Measurements from ENCODE around the gene GATA1.

The GATA1 gene

DNA sequence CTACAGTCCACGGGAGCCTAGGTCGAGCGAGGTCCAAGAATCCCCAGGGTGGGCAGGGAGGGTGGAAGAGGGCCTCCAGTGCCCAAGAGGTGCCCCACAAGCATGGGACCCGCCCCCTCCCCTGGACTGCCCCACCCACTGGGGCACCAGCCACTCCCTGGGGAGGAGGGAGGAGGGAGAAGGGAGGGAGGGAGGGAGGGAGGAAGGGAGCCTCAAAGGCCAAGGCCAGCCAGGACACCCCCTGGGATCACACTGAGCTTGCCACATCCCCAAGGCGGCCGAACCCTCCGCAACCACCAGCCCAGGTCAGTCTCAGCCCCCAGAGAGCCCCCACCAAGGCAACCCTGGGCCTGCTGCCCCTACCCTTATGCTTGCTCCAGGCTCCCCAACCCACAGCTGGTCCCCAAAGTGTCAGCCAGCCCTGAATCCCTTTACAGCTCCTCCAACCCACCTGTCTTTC lies at the start of gene GATA1:
GATA1 (plus strand) TSS at position 250 of the 460 bp plus-strand sequence. CDS start 4,520 bp downstream, outside the sequence.
- no peak for DNase-seq

DNA sequence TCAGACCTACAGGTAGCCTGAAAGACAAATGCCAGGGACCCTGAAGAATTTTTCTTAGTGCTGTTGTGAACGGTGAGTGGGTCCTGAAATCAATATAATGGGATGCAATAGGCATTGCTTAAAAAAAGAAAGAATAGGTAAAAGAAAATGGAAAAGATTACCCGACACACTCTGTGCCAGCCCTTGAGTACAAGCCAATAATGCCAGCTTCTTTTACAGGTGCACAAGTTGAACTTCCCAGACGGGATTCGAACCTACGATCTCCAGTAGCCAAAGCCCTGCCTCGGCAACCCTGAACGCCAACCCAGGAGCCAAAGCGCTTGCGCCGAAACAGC lies 49.5 kb upstream of the GATA1 start:
- no peak for DNase-seq

GRCh38 chrX:48737213-48737938 lies 49.0 kb upstream of the GATA1 start:
- peak; percentile 82 for DNase-seq

DNA sequence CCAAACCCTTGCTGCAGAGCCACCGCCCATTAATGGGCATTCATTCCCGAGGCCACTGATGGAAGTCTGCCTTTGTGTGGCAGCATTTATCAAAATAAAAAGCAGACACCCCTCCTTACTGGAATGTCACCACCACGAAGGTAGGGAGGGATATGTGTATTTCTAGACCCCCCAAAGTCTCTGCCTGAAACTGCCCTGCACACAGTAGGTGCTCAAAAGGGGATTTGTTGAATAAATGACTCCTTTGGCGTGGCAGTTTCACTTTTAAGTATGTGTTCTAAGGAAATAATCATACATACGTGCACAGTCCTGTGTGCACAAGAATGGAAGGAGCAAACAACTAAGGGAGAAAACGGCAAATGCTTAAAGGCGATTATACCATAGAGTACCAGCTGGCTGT lies 48.5 kb upstream of the GATA1 start:
- no peak for DNase-seq

DNA sequence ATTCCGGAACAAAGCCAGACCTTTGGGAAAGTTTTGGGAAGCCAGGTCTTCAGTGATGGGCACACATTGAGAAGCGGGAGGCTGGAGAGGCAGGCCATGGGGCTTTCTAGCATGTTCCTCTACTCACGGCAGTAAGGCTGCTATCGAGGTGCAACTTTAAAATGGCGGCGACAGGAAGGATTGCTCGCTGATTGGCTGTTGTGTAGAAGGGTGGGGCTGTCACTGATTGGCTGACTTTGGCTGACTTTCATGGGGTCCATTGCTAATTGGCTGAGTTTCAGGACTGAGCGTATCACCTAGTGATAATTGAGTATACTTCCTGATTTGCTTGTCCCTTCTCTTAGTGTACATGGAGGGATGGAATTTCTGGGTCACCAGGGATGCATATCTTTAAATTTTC lies 44.6 kb upstream of the GATA1 start:
- DNase-seq: no peak

DNA sequence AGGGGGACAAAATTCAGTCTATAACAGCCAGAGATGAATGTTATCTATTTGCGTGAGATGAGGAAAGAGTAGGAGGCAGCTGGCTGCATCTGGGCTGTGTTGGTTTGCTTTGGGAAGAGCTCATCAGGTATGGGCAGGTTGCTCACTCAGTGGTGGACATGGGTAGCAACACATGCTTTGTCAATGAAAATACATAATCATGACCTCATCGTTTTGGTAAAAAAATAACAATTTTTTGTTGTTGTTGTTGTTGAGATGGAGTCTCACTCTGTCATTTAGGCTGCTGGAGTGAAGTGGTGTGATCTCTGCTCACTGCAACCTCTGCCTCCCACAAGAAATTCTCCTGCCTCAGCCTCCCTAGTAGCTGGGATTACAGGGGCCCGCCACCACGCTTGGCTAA lies 41.2 kb upstream of the GATA1 start:
- DNase-seq: no peak

- DNase-seq: no peak
Measured at GRCh38 chrX:48747415-48748016, 38.9 kb upstream of the GATA1 start.

- DNase-seq: no peak
Measured at GRCh38 chrX:48749182-48749581, 37.2 kb upstream of the GATA1 start.

DNA sequence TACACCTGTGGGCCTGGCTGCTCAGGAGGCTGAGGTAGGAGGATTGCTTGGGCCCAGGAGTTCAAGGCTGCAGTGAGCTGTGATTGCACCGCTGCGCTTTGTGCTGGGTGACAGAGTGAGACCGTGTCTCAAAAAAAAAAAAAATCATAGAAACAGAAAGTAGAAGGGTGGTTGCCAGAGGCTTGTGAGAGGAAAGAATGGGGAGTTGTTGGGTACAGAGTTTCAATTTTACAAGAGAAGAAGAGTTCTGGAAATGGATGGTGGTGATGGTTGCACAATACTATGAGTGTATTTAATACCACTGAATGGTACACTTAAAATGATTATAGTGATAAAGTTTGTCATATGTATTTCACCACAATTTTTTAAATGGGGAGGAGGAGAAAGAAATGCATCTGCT lies 35.0 kb upstream of the GATA1 start:
- peak; percentile 2 for DNase-seq

- no peak for DNase-seq
Measured at GRCh38 chrX:48752498-48752897, 33.9 kb upstream of the GATA1 start.

GRCh38 chrX:48753708-48754228 lies 32.6 kb upstream of the GATA1 start:
- DNase-seq: no peak

GRCh38 chrX:48754238-48754637 lies 32.2 kb upstream of the GATA1 start:
- DNase-seq: no peak

GRCh38 chrX:48761674-48762471 lies 24.5 kb upstream of the GATA1 start, which contains the start of gene GLOD5:
Gene GLOD5 (plus strand): TSS chrX:48761747. CDS start chrX:48761791, 44 bp downstream.
- DNase-seq: no peak

GRCh38 chrX:48769230-48769629 lies 17.2 kb upstream of the GATA1 start:
- DNase-seq: no peak

DNA sequence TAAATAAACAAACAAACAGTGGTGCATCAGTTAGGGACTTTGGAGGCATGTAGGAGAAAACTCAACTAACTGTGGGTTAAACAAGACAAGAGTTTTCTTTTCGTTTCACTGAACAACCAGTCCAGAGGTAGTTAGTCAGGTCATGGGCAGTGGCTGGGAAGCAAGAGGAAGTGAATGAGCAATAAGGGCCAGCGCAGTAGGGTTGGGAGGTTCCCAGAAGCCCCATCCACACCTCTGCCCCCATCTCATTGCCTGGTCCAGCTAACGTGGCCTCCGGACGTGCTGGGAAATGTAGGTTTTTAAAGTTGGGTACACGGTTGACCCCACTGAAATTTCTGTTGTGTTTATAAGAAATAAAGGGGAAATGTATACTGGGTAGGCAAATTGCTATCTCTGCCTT lies 16.1 kb upstream of the GATA1 start:
- no peak for DNase-seq

- DNase-seq: no peak
Measured at GRCh38 chrX:48772602-48773001, 13.8 kb upstream of the GATA1 start.

GRCh38 chrX:48776818-48777439 lies 9.5 kb upstream of the GATA1 start:
- DNase-seq: no peak

- DNase-seq: no peak
Measured at GRCh38 chrX:48779399-48779798, 7.0 kb upstream of the GATA1 start.

GRCh38 chrX:48781705-48782104 lies 4.7 kb upstream of the GATA1 start:
- no peak for DNase-seq

DNA sequence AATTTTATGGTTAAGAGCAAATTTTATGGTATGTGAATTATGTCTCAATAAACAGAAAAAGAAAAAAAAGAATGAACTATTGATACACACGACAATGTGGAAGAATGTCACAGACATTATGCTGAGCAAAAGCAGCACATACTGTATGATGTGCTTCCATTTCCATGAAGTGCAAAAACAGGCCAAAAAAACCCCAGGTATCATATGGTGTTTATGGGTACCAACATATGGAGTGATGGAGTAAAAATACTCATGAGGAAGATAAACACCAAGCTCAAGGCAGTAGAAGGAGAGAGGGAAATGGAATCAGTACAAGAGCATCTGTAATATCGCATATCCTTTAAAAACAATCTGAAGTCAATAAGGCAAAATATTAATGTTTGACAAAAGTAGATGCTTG lies 4.2 kb upstream of the GATA1 start:
- no peak for DNase-seq

DNA sequence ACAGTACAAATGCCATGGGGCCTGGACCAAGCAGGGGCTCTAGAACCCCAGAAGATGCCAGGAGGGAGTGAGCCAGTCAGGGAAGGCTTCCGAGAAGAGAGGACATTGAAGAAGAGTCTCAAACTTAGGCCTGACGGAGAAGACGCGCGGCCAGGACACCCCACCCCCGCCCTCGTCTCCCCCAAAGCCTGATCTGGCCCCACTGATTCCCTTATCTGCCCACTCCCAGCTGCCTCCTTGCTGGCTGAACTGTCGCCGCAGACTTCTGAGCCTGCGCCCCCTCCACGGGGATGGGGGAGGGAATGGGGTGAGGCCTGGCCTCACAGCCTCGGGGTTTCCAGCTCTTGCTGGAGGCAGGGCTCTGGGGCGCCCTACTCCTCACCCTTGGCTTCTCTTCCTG lies 3.6 kb upstream of the GATA1 start:
- no peak for DNase-seq

GRCh38 chrX:48784726-48785125 lies 1.7 kb upstream of the GATA1 start:
- DNase-seq: no peak

DNA sequence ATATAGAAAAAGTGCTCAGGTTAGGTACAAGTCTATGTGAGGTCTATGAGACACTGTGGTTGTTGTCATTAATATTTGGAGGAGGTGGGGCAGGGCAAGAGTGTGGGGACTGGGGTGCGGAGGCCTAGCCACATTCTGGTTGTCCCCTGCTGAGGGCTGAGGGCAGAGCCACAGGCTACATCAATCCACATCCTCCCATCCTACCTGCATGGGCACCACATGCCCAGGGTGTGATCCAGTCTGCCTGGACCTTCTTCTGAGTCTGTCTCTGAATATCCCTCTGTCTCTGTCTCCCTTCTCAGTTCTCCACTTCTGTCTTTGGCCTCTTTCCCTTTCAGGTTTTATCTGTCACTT lies 1.2 kb upstream of the GATA1 start:
- DNase-seq: no peak

All from stimulated activated CD4-positive, alpha-beta T cell treated with anti-CD3 and anti-CD28 coated beads, Interleukin-4, amount 100 ng/mL, for 1 hour (primary cell).